NCI-H1694 treated with DMSO at 0.1 percent for 48 hours (cell line): Measurements from ENCODE around the gene NDUFB3.
"Not testable (repeated sequence)": the region's sequence is repeated elsewhere in the genome, so short reads cannot be mapped to it uniquely, and the experiment has no call there.

Source experiments
- DNase-seq: peaks from one replicate; lab custom pipeline; 2025; lab: John Stamatoyannopoulos, UW

The NDUFB3 gene

GRCh38 chr2:201071479-201072200 is at the start of gene NDUFB3, which contains the start of gene HYCC2:
Gene NDUFB3 (plus strand): TSS chr2:201072001. CDS start chr2:201078883, 6,882 bp downstream.
Gene HYCC2 (minus strand): TSS chr2:201071671. CDS start chr2:201024009, 47,662 bp downstream.
- DNase-seq: peak; percentile 94

GRCh38 chr2:201024518-201024917 is 47.3 kb upstream of the NDUFB3 start:
- DNase-seq: no peak

GRCh38 chr2:201034355-201034754 is 37.4 kb upstream of the NDUFB3 start:
- not testable (repeated sequence) for DNase-seq

- DNase-seq: not testable (repeated sequence)
These were observed 33.4 kb upstream of the NDUFB3 start for GRCh38 chr2:201038361-201038760.

- no peak for DNase-seq
These were observed 32.9 kb upstream of the NDUFB3 start for GRCh38 chr2:201038855-201039254.

GRCh38 chr2:201040867-201041628 is 30.8 kb upstream of the NDUFB3 start:
- no peak for DNase-seq

- DNase-seq: not testable (repeated sequence)
These were observed 29.4 kb upstream of the NDUFB3 start for GRCh38 chr2:201042451-201042850.

GRCh38 chr2:201043050-201043449 is 28.8 kb upstream of the NDUFB3 start:
- not testable (repeated sequence) for DNase-seq

GRCh38 chr2:201046881-201047280 is 24.9 kb upstream of the NDUFB3 start:
- no peak for DNase-seq

- no peak for DNase-seq
These were observed 22.3 kb upstream of the NDUFB3 start for GRCh38 chr2:201049455-201049854.

GRCh38 chr2:201057087-201057521 is 14.7 kb upstream of the NDUFB3 start:
- DNase-seq: no peak

- DNase-seq: no peak
These were observed 14.0 kb upstream of the NDUFB3 start for GRCh38 chr2:201057715-201058248.

- DNase-seq: no peak
These were observed 12.9 kb upstream of the NDUFB3 start for GRCh38 chr2:201058914-201059313.

- DNase-seq: no peak
These were observed 11.6 kb upstream of the NDUFB3 start for GRCh38 chr2:201059961-201060755.

GRCh38 chr2:201063516-201063915 is 8.3 kb upstream of the NDUFB3 start:
- not testable (repeated sequence) for DNase-seq

- DNase-seq: no peak
These were observed 6.9 kb upstream of the NDUFB3 start for GRCh38 chr2:201064797-201065329.

- peak; percentile 17 for DNase-seq
These were observed 788 bp upstream of the NDUFB3 start for GRCh38 chr2:201070948-201071478.

GRCh38 chr2:201072201-201072530 is 365 bp downstream of the NDUFB3 start:
- peak; percentile 45 for DNase-seq

GRCh38 chr2:201073071-201073470 is 1.3 kb downstream of the NDUFB3 start:
- no peak for DNase-seq

GRCh38 chr2:201074996-201075395 is 3.2 kb downstream of the NDUFB3 start:
- no peak for DNase-seq

GRCh38 chr2:201084863-201085262 is 13.1 kb downstream of the NDUFB3 start:
- no peak for DNase-seq

- no peak for DNase-seq
These were observed 18.8 kb downstream of the NDUFB3 start for GRCh38 chr2:201090574-201090973.
